Myocyte (in vitro differentiated cells): ENCODE results near the gene SETD3. TPM values are rescaled to one million over a fixed set of nuclear protein-coding genes. Genes with fewer than 3 reads are reported as not detected.

Source experiments
- DNase-seq: peaks from one replicate; pipeline ENCODE4 v3.0.0-alpha.2; 2012; ENCODE audit warnings: low read depth
- total RNA-seq: library from RNA; depleted of rRNA; stranded (reverse); fragments of >200 nt; gene quantifications from 2 replicates; pipeline ENCODE4 v1.2.3, GENCODE V29; 2014

Gene SETD3
- total RNA-seq, 1 donor from 2014 or later, result 149 TPM

DNA sequence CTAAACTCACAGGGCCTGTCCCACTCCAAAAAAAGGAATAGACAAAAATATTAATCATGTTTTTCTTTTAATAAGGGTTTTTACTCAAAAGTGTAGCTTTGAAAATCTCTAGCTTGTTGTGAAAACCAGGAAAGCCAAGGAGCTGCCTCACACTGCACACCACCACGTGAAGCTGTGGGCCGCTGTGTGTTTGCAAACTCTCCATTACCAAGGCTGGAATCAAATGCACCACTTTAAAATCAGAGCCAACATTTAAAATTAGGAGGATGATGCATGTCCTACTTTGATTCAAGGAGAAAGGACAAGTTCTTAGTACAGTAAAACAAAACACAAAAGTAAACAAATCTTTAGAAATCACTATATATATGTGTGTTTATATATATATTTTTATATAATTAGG lies 83.0 kb downstream of the SETD3 start:
- DNase-seq, result no peak

- DNase-seq, result peak; percentile 74
Measured at GRCh38 chr14:99395909-99396530, 84.6 kb downstream of the SETD3 start.

DNA sequence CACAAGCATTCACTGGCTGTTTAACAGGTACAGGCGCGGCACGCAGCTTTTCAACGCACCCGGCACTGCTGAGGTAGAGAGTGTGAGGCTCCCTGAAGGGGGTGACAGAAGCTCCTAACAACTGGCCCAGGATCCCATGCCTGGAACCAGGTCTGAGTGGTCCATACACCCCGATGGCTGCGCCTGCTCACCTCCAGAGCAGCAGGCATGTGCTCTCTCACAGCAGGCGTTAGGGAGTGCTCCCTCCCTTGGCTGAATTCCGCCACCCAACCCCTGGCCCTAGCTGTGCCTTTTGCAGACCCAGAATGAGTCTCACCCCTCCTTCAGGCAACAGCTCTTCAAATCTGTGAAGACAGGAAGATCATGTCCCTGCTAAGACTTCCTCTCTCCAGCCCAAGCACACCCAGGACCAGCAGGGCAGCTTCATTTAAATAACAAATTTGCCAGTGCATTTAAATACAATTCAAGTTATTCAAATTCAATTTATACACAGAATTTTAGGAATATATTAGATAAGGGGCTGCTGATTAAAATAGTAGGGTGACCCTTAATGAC lies 86.0 kb downstream of the SETD3 start:
- DNase-seq, result no peak

DNA sequence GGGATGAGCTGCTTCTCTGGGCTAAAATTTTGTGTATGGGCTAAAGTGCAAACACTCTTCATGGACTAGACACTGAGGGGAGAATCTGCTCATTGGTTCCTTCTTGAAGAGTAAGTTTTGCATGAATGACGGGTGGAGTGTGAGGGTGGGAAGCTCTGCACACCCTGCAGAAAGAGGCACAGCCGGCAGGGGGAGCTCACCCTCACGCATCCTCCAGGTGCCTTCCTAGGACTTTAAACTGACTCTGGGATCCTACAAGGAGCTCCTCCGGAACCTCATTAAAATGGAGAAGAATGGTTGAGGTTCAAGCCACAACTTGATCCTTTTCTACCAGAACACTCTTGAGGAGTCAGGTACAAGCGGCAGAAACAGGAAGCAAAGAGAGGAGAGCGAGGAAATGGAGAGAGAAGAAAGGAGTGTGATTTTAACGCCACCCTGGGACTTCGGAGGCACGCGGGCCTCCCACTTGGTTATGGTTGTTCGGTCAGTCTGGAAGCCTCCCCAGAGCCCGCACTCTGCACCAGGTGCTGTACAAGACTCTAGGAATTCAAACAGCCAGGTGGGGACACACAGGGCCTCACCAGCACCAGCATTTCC lies 87.5 kb downstream of the SETD3 start:
- no peak for DNase-seq

DNA sequence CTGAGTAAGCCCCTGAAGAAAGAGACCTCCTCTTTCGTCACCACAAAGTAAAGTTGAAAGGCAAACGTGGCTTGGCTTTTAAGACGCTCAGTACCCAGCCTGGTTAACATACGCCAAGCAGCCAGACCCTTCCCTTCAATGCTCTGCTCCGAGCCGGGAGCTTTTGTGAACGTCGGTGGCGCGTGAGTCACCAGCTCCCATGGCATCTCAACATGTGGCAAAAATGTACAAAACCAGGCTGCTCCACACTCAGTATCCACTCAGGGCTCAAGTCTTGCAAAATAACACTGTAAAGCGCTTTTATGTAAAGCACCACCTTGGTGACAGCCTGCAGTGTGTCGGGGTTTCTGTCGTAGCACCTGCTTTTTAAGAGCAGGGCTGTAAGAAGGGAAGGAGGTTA lies 89.0 kb downstream of the SETD3 start:
- DNase-seq, result no peak

- DNase-seq, result peak; percentile 48
Measured at GRCh38 chr14:99389174-99389826, 91.4 kb downstream of the SETD3 start.

DNA sequence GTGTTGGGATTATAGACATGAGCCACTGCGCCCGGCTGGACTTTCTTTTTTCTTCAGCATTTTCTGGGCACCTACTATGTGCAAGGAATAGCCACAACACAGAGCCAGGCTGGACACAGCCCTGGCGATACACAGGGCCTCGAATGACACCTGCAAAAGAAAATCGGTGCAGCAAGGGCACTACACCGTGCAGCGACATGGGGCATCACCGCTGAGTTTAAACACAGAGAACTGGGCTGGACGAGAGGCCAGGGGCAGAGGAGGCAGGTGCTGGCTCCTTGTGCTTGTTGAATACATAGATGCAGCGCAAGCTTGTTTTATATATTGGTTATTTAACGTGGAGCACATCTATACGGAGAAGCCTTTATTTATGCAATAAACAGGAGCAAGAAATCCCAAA lies 92.4 kb downstream of the SETD3 start:
- DNase-seq, result no peak

DNA sequence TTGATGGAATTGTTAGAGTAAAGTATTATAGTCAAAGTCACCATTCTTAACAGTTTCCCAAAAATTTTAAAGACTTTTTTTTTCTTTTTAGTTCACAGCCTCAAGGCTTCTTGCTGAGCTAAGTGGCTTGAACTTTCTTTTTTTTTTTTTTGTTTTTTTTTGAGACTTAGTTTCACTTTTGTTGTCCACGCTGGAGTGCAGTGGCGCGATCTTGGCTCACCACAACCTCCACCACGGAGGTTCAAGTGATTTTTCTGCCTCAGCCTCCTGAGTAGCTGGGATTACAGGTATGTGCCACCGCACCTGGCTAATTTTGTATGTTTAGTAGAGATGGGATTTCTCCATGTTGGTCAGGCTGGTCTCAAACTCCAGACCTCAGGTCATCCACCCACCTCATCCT lies 92.8 kb downstream of the SETD3 start:
- DNase-seq, result no peak

- DNase-seq, result no peak
Measured at GRCh38 chr14:99384450-99385417, 95.9 kb downstream of the SETD3 start.

DNA sequence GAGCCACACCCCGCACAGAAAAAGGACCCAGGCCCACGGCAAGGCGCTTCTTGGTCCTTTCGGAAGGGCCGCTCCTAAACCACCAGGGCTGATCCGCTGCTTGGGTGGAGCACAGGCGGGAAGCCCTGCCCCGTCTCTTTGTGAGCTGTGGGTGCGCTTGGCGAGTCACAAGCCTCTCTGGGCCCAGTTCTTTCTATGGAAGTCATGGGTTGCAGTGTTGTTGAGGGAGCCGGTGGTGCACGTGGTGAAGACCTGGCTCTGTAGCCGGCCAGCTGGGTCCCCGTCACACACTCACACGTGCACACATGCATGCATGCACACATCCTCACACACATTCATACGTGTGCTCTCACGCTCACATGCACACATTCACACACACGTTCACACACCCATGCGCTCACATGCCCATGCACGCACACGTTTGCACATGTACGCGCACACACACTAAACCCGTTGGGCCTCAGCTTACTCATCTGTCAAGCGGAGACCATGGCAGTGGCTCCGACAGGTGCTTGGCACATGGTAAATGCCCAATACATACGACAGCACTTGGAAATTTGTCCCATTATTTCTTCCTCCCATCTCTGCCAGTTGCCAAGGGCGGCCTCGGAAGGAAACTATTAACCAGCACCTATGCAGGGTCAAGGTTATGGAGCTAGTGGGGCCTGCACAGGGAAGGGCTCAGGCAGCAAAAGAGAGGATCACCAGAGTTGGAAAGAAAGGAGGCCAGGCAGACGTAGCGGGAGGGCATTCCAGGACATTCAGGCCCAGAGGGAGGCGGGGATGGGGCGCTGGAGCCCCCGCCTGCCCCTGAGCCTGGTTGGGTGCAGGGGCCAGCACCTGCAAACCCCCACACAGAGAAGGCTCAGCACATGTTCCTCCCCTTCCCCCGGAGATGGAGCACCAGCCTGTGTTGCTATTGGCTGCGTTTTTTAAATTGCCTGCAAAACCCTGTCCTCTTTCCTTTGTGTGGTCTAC lies 96.9 kb downstream of the SETD3 start:
- no peak for DNase-seq

DNA sequence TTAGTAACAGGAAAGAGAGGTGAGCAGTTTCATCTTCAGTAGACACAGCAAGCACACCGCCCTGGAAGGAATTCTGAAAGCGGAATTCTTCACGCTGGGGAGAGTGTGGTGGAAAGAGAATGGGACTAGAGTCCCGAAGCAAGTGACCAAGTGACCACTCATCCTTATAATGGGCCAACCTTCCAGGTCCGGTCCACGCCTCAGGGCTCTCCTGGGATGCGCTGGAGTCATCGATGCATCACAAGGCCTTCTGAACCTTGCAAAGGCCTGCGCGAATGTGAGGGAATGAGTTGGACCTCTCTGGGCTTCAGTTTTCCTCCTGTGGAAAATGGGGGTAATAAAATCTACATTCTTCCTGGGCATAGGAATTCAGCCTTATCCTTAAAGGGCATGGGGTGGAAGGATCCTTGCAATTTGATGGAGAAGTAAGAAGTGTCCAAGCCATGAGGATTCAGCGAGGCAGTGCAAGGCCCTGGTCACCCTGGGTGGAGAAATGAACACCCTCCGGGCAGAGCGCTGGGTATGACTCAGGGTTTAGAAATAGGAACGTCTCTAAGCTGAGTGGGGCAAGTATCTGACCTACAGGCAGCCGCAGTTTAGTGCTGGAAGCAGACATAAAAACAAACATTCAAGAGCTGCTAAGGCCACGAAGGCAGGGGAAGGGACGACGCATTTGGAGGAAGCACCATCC lies 97.7 kb downstream of the SETD3 start:
- DNase-seq, result no peak

DNA sequence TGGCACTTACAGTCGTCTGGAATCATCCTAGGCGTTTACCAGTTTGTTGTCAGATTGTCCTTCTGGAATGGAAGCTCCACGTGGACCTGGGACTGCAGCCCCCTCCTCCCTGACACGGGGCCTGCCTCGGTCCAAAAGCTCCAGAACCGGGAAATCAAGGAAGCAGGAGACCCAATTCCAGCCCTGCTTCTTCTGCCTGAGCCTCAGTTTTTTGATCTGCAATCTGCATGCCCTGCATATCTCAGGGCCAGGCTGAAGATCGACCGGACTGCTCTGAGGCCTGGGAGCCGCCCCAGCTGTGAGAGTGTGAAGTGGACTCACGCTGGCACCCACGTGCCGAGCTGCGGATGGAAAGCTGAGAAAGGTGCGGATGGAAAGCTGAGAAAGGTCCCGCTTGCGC lies 98.6 kb downstream of the SETD3 start:
- DNase-seq, result no peak

- no peak for DNase-seq
Measured at GRCh38 chr14:99381688-99382060, 99.0 kb downstream of the SETD3 start.

DNA sequence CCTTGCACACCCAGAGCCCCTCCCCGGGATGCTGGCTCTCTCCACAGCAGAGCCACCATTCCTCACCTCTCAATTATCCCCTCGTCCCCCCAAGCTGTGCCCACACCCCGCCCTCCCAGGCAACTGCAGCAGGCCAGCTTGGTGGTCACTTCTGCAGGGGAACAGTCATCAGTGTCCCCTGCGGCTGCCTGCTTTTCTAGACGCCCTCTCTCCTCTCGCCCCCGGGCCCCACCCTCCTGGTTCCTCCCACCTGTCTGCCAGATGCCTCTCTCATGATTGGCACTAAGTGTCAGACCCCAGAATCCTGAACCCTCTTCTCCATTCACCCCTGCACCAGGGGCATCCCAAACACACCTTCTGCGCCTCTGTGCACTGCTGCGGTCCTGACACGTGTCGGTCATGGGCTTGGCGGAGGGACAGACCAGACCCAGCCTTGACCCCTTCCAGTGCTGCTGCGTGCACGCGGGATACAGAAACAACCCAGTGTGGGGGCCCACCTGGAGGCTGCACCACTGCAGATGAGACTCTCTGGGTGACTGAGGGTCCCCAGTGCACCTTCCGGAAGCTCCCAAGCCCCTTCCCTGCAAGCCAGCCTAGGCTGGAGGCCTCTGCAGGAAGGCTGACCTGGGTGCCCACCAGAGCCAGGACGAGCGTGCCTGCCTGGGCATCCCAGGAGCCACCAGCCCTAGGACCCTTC lies 99.5 kb downstream of the SETD3 start:
- DNase-seq, result no peak

GRCh38 chr14:99380402-99380801 lies 100.3 kb downstream of the SETD3 start:
- DNase-seq, result no peak

GRCh38 chr14:99378782-99379214 lies 101.9 kb downstream of the SETD3 start:
- DNase-seq, result peak; percentile 52

GRCh38 chr14:99377951-99378350 lies 102.7 kb downstream of the SETD3 start:
- no peak for DNase-seq

GRCh38 chr14:99374964-99375363 lies 105.7 kb downstream of the SETD3 start:
- DNase-seq, result no peak
